Pancreas (tissue), 10 donors: ENCODE data around the gene NPC1L1. TPM values are rescaled to one million over a fixed set of nuclear protein-coding genes. Genes with fewer than 3 reads are reported as not detected.

Experiments
- ATAC-seq, 4 donors: fragments of 200-7000 bp; cut with Tn5 transposase; one replicate each; pipeline versions ENCODE4 v1.8.0 to v1.9.1; 2020; ENCODE audit warnings: mild to moderate bottlenecking in 4 of 4, moderate library complexity in 4 of 4
- DNase-seq, 6 donors: peaks; one replicate each; pipeline ENCODE4 v3.0.0-alpha.2; 2020
- FAIRE-seq: peaks from 2 replicates; lab custom pipeline; 2012; peaks lifted over from hg19 to GRCh38; lab: Jason Lieb, UNC
- H3K27ac ChIP-seq, 4 donors: fragments of 200-600 bp; sonication (generic); 1 replicate in 3 of 4; 2 replicates in 1 of 4; pipeline versions ENCODE4 v1.5.0 to v1.8.0; 2020
- H3K27me3 ChIP-seq, 4 donors: fragments of 200-600 bp; one replicate each; pipeline ENCODE4 v1.8.0; 2021
- H3K36me3 ChIP-seq, 3 donors: fragments of 200-600 bp; sonication (generic) in 1 of 3; one replicate each; pipeline versions ENCODE4 v1.5.0 to v1.8.0; 2020 to 2021
- H3K4me1 ChIP-seq, 3 donors: fragments of 200-600 bp; one replicate each; pipeline ENCODE4 v1.8.0; 2021
- H3K4me3 ChIP-seq, 4 donors: fragments of 200-600 bp; sonication (generic) in 2 of 4; one replicate each; pipeline versions ENCODE4 v1.5.0 to v1.8.0; 2020 to 2021
- H3K9me3 ChIP-seq, 4 donors: fragments of 200-600 bp; one replicate each; pipeline ENCODE4 v1.8.0; 2021
- WGBS, 2 donors: extraction: QIAGEN DNeasy Blood & Tissue Kit; methylation state at CpG; one replicate each; pipeline ENCODE4 v1.1.7; 2013; 5-methylcytosine and 5-hydroxymethylcytosine counted together
- intact Hi-C, 3 donors: fragments of 100-400 bp; cut with DNase I; formaldehyde crosslinking; loops; one replicate each; pipeline versions ENCODE4 v1.11.1 to v1.14.2; 2022
- polyA plus RNA-seq, 2 donors: library from polyadenylated mRNA; stranded (reverse); fragments of 200-250 nt; gene quantifications; one replicate each; pipeline ENCODE4 v1.2.3, GENCODE V29; 2013
- total RNA-seq, 6 donors: library from RNA; stranded (reverse); fragmentation: NEBNext Ultra II Directional in 4 of 6; extraction: Animal tissue kit (Norgen Biotek cat#: 25700) in 4 of 6; gene quantifications; one replicate each; pipeline versions ENCODE4 v1.2.1 to v1.2.4, GENCODE V29; 2021 to 2023
- TF ChIP-seq, protein P1 (sequence below), 4 donors: fragments of 200-600 bp; sonication (generic) in 3 of 4; IDR thresholded peaks; one replicate each; pipeline versions ENCODE4 v1.5.0 to v1.8.0; 2021; ENCODE audit warnings: antibody characterized with exemption in 4 of 4
- donor health status: healthy with polysubstance abuse.
- donor health status: DM: no; HTN: no; CAD: no; lungs with moderate emphysema.
- donor health status: DM: no; HTN: no; CAD: no.
- donor health status: control.
- donor health status: control.
- donor health status: Bipolar disorder and iron deficiency.
- donor health status: DM: yes; HTN: yes; CAD: no.
- donor health status: DM: no; HTN: no; CAD: no.
- donor health status: DM: no; HTN: no; CAD: no.
- donor health status: DM: yes; HTN: yes; CAD: no.

NPC1L1 gene
- total and polyA plus RNA-seq, 8 donors = 0.20 to 3.4 (median 0.62) TPM

DNA sequence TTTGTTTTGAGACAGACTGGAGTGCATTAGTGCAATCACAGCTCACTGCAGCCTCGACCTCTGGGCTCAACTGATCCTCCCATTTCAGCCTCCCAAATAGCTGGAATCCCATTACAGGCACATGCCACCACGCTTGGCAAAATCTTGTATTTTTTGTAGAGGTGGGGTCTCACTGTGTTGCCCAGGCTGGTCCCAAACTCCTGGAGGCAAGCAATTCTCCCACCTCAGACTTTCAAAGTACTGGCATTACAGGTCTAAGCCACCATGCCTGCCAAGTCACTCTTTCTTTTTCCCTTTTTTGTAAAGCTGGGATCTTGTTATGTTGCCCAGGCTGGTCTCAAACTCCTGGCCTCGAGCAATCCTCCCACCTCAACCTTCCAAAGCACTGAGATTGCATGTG, 8.3 kb upstream of the NPC1L1 start:
- ATAC-seq (no peak), DNase-seq (no peak), FAIRE-seq (no peak)
- TF ChIP-seq, protein P1, sequence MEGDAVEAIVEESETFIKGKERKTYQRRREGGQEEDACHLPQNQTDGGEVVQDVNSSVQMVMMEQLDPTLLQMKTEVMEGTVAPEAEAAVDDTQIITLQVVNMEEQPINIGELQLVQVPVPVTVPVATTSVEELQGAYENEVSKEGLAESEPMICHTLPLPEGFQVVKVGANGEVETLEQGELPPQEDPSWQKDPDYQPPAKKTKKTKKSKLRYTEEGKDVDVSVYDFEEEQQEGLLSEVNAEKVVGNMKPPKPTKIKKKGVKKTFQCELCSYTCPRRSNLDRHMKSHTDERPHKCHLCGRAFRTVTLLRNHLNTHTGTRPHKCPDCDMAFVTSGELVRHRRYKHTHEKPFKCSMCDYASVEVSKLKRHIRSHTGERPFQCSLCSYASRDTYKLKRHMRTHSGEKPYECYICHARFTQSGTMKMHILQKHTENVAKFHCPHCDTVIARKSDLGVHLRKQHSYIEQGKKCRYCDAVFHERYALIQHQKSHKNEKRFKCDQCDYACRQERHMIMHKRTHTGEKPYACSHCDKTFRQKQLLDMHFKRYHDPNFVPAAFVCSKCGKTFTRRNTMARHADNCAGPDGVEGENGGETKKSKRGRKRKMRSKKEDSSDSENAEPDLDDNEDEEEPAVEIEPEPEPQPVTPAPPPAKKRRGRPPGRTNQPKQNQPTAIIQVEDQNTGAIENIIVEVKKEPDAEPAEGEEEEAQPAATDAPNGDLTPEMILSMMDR (IDR thresholded peaks at IDR 0.05) = no peak
- Histone ChIP-seq H3K27me3 (no peaks in the 10 kb centered on the region), H3K27ac (no peak overlapping the region), H3K4me1 (no peaks in the 10 kb centered on the region), H3K9me3 (no peaks in the 10 kb centered on the region), H3K36me3 (no peaks in the 10 kb centered on the region), H3K4me3 (no peak overlapping the region)
- 74 to 82% methylated on average over 3 of the region's 3 CpGs for WGBS, 2 donors
- intact Hi-C loops = no loop called here

DNA sequence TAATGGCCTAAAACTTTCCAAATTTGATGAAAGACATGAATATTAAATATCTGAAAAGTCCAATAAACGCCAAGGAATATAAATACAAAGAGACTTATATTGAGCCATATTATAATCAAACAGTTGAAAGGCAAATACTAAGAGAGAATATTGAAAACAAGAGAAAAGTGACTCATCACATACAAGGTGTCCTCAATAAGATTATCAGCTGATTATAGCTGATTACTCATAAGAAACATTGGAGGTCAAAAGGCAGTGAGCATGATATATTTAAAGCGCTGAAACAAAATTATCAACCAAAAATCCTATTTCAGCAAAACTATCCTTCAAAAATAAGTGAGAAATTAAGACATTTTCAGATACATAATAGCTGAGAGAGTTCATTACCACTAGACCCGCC, 7.8 kb upstream of the NPC1L1 start:
- Histone ChIP-seq H3K9me3 (no peaks in the 10 kb centered on the region), H3K36me3 (no peaks in the 10 kb centered on the region), H3K27ac (no peak overlapping the region), H3K27me3 (no peaks in the 10 kb centered on the region), H3K4me3 (no peak overlapping the region), H3K4me1 (no peaks in the 10 kb centered on the region)
- intact Hi-C loops = no loop called here
- no peak for FAIRE-seq
- TF ChIP-seq, protein P1 (IDR thresholded peaks at IDR 0.05) = no peak
- DNase-seq = no peak
- no peak for ATAC-seq
- WGBS, 2 donors = 78 to 95% methylated on average over 3 of the region's 3 CpGs

- Histone ChIP-seq H3K4me1 (no peaks in the 10 kb centered on the region), H3K9me3 (no peaks in the 10 kb centered on the region), H3K27me3 (no peaks in the 10 kb centered on the region), H3K4me3 (no peak overlapping the region), H3K27ac (no peak overlapping the region), H3K36me3 (no peaks in the 10 kb centered on the region)
- ATAC-seq (peak in 2 of 4 donors; percentile 51 to 57), FAIRE-seq (no peak), DNase-seq (no peak)
- TF ChIP-seq, protein P1 (IDR thresholded peaks at IDR 0.05) = no peak
- 17 to 20% methylated on average over 6 of the region's 6 CpGs for WGBS, 2 donors
- intact Hi-C loops = no loop called here
Measured at GRCh38 chr7:44547536-44548231, 6.6 kb upstream of the NPC1L1 start.

DNA sequence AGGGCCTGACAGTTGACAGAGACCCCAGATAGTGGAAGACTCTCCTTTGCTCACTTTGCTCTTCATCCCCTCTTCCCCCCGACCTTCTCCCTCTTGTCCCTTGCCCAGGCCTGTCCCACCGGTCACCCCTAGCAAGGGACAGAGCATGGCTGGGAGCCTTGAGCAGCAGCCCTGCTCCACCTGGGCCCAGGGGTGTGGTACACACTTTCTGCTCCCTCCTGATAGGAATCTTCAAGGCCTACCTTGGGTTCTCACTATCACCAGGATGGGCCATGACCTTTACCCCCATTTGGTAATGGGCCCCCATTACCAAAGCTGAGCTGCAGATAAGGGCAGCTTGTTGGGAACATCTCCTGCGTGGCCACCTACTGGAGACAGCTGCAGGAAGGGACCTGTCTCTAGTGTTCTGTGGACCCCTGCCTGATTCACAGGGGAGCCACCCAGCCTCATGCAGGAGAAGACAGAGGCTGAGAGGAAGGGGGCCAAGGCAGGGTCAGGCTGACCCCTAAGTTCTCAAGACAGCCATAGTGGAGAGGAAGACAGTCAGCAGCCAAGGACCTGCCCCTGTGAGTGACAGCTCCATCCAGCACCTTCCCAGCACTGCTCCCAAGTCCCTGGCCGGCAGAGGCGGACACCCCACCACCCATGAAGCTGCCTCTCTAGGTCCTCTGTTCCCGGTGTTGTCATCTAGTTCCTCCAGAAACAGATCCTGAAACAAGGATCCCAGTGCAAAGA, 913 bp upstream of the NPC1L1 start:
- Histone ChIP-seq H3K4me1 (no peaks in the 10 kb centered on the region), H3K27ac (no peak overlapping the region), H3K36me3 (no peaks in the 10 kb centered on the region), H3K9me3 (no peaks in the 10 kb centered on the region), H3K27me3 (no peaks in the 10 kb centered on the region), H3K4me3 (no peak overlapping the region)
- FAIRE-seq (no peak), DNase-seq (no peak), ATAC-seq (peak in 1 of 4 donors; percentile 5)
- TF ChIP-seq, protein P1 (IDR thresholded peaks at IDR 0.05) = no peak
- intact Hi-C loops = no loop called here
- 83 to 92% methylated on average over 6 of the region's 6 CpGs for WGBS, 2 donors

DNA sequence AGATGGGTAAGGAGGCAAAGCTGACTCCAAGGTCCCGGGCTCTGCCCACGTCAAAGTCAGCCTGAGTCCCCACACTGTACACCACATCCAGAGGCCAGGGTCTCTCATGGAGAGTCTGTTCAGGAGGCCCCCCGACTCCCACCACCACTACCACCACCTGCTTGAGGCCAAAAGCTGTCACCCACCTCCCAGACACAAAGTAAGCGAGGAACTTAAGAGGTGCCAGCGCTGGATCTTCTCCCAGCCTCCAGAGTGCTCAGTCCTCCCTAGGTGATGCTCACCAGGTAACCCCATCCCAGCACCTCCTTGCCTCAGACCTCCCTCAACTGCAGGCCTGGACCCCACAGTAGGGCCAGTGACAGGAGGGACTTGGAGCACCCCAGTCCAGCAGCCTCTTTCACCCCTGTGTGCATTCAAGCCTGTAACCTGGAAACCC, 520 bp downstream of the NPC1L1 start:
- no peak for DNase-seq
- no peak for FAIRE-seq

More for the DNA sequence above, 520 bp downstream of the NPC1L1 start:
- intact Hi-C loops = no loop called here
- Histone ChIP-seq H3K27me3 (no peaks in the 10 kb centered on the region), H3K4me1 (no peaks in the 10 kb centered on the region), H3K4me3 (no peak overlapping the region), H3K27ac (no peak overlapping the region), H3K36me3 (no peaks in the 10 kb centered on the region), H3K9me3 (no peaks in the 10 kb centered on the region)
- ATAC-seq = no peak
- WGBS, 2 donors = 77 to 82% methylated on average over 5 of the region's 5 CpGs
- TF ChIP-seq, protein P1 (IDR thresholded peaks at IDR 0.05) = no peak
